Umbilical cord (tissue), 2 donors: ENCODE data around the gene MAD2L1. TPM values are rescaled to one million over a fixed set of nuclear protein-coding genes. Genes with fewer than 3 reads are reported as not detected.
"Not testable (repeated sequence)": the region's sequence is repeated elsewhere in the genome, so short reads cannot be mapped to it uniquely, and the experiment has no call there.

Experiments
- DNase-seq: peaks from one replicate; pipeline ENCODE4 v3.0.0-alpha.2; 2015; ENCODE audit warnings: low spot score
- total RNA-seq: library from RNA; depleted of rRNA; stranded (reverse); fragments of >200 nt; gene quantifications from one replicate; pipeline ENCODE4 v1.2.3, GENCODE V29; 2014; ENCODE audit warnings: low replicate concordance; ENCODE audit not compliant: insufficient read depth

MAD2L1 gene
- 6.3 TPM for total RNA-seq

- DNase-seq = peak; percentile 100
These were observed at the start of gene MAD2L1 for GRCh38 chr4:120066517-120067340. Gene MAD2L1, minus strand, starts transcription at chr4:120066848. Its CDS starts 114 bp downstream, at chr4:120066734.

- no peak for DNase-seq
These were observed 45.1 kb upstream of the MAD2L1 start for GRCh38 chr4:120111745-120112144.

- DNase-seq = no peak
These were observed 42.8 kb upstream of the MAD2L1 start for GRCh38 chr4:120109406-120109805.

GRCh38 chr4:120105472-120105871 lies 38.8 kb upstream of the MAD2L1 start:
- DNase-seq = no peak

DNA sequence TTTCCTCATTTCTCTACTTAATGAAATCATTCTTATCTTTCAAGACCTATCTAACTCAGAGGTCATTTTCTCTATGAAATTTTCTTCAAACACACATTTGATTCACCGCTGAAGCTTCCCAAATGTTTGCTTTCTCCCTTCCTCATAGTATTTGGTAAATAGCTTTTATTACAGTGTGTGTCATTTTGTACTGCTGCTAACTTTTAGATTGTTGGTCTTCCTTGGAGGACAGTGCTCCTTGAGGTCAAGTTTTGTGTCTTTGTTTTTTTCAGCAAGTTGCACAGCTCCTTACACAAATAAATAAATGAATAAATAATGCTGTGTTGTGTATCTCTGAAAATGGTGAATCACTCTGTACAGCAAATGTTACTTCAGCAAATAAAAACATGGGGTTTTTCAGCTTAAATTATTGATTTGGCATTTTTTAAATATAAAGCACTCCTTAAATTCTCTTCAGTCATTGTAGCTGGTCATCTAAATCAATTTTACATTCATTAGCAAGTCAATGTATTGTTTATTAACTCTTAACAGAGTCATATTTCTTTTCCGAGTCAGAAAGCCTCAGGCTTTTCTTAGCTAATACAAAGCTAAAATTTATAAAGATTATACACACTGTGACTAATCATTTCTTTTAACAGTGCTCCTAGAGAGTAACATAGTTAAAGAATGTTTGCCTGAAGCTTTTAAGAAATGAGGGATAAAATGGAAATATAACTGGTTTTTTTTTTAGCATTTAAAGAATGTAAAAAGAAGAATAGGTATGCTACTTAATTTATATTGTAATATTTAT lies 30.1 kb upstream of the MAD2L1 start:
- DNase-seq = no peak

DNA sequence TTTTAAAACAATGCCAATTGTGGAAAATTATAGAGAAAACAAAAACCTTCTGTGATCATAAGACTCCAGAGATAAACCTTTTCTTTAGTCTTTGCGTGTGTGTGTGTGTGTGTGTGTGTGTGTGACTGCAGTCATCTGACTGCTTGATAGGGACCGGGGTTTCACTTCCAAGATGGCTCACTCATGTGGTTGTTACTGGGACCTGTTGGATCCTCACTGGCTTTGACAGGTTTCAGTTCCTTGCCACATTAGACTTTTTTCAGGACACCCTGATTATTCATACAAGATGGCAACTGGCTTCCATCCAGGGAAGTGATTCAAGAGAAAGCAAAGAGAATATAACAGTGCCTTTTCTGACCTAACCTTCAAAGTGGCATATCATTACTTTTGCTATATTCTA lies 21.9 kb upstream of the MAD2L1 start:
- no peak for DNase-seq

GRCh38 chr4:120088066-120088465 lies 21.4 kb upstream of the MAD2L1 start:
- not testable (repeated sequence) for DNase-seq

DNA sequence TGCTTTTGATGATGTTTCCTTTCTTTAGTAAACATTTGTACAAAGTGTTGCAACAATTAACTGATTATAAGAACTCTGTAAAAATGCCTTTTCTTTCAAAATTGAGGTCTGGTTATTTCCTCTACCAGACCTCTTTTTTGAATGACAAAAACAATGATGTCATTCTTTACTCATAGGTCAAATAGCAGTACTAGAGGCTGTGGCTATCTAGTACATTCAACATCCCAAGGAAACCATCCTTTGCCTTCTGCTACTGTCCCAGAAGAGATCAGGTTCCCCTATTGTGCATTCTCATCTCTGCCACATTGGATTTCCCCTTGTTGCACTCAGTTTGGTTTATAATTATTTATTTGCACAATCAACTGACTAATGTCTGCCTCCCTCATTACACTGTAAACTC lies 19.1 kb upstream of the MAD2L1 start:
- no peak for DNase-seq

GRCh38 chr4:120084327-120084726 lies 17.7 kb upstream of the MAD2L1 start:
- DNase-seq = no peak

DNA sequence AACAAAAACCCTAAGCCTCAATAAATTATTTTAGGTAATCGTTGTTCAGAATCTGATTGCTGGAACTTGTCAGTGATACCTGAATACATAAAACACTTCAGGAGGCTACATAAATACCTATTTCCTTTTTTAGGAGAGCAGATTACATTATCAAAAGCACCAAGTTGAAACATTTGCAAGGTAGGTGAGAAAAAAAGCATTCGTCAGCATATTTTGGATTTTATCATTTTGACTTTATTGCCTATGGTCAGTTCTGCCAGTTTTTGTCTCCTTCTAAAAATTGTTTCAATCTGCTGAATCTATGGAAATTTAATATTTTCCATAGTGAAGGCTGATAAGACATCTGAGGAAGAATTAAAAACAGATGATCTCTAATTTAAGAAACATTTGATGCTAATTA lies 16.5 kb upstream of the MAD2L1 start:
- no peak for DNase-seq

GRCh38 chr4:120082251-120082650 lies 15.6 kb upstream of the MAD2L1 start:
- DNase-seq = no peak

- no peak for DNase-seq
These were observed 15.1 kb upstream of the MAD2L1 start for GRCh38 chr4:120081726-120082125.

- no peak for DNase-seq
These were observed 13.9 kb upstream of the MAD2L1 start for GRCh38 chr4:120080533-120080932.

DNA sequence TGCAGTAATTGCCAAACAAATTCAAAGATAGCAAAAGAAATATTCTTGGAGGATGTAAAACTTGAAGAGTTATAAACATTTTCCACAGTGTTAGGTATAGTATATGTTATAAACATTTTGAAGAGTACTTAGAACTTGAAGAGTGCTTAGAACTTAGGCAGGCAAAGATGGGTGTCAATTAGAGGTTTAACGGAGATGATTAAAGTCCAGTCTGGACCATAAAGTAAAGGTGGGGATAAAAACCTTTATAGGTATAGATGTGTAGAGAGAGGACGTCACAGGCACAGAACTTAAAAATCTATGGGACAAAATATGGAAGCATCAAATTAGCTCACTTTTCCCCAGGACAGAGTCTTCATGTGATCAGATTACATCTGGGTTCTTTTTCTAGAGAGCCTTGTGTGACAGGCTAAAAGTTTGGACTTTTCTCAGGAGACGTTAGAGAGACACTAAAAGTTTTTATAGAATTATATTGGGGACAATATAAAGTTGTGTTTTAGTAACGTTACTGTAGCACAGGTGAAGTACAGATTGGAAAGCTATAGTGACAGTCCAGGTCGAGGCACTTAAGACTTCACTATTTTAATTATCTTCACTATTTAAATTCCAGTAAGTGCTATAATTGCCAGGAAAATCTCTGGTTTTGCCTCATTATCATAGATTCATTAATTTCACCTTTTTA lies 13.3 kb upstream of the MAD2L1 start:
- DNase-seq = no peak

DNA sequence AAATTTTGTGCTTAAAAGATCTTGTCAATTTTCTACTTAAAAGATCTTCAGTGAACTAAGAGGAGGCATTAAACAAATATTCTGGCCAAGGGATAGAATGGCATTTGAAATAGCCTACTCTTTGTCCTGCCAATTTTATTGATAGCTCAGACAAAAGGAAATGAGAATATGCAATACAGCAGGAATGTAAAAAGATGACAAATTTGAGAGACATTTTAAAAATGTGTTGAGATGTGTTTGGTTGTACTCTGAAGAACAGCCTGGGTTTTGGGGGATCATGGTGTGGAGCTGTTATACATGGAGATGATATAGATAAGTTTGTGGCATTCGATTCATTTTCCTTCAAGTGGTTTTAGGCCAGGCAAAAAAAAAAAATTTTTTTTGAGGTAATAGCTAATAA lies 11.6 kb upstream of the MAD2L1 start:
- DNase-seq = no peak

GRCh38 chr4:120071192-120071795 lies 4.6 kb upstream of the MAD2L1 start:
- peak; percentile 77 for DNase-seq

GRCh38 chr4:120070196-120070595 lies 3.5 kb upstream of the MAD2L1 start:
- DNase-seq = no peak

GRCh38 chr4:120065974-120066516 lies 603 bp downstream of the MAD2L1 start:
- no peak for DNase-seq

DNA sequence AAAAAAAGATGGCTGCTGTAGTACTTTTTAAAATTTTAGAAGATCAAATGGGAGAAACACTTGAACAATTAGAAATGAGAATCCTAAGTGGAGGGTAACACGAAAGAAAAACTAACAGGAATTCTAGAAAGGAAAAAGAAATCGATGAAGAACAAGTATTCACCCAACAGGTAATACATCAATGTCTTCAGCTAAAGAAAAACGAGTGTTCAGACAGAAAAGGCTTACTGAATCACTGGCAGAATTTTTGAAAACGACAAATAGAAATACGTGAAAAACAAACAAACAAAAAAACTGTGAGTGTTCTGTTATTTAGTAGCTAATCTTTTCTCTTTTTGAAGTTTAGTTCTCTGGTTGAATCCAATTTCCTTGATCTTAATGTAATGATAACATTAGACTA lies 1.8 kb downstream of the MAD2L1 start:
- no peak for DNase-seq

- not testable (repeated sequence) for DNase-seq
These were observed 2.9 kb downstream of the MAD2L1 start for GRCh38 chr4:120063711-120064110.

DNA sequence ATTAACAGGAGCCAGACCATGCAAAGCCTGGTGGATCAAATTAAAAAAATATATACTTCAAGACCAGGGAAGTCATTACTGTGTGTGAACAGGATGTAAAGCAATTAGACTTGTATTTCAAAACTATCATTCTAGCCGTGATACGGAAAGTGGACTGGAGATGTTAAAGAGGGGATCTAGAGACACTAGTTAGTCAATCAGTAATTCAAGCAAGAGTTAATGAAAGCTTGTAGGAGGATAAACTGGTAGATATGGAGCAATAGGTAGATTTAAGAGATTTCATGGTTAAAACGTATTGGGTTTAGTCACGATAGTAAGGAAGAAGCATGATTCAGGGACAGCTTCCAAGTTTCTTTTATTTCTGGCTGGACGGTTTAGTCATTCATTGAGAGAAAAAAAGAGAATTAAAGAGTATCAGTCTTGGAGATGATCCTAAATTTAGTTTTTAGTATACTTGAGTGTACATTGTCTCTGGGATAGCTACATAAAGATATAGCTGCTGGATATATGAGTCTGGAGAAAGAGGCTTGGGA lies 3.9 kb downstream of the MAD2L1 start:
- no peak for DNase-seq
